ENCODE data around the gene RNF186.
"Not testable (repeated sequence)": the region's sequence is repeated elsewhere in the genome, so short reads cannot be mapped to it uniquely, and the experiment has no call there.

RNF186 gene

GRCh38 chr1:19824541-19824940 lies 9.5 kb upstream of the RNF186 start:
- no peak for DNase-seq (ENCODE audit: low read depth in 1 of 2, low spot score in 1 of 2)

GRCh38 chr1:19824036-19824435 lies 9.0 kb upstream of the RNF186 start:
- DNase-seq (ENCODE audit: low read depth in 1 of 2, low spot score in 1 of 2), result no peak

GRCh38 chr1:19819701-19820100 lies 4.6 kb upstream of the RNF186 start:
- no peak for DNase-seq (ENCODE audit: low read depth in 1 of 2, low spot score in 1 of 2)

- DNase-seq (ENCODE audit: low read depth in 1 of 2, low spot score in 1 of 2), result no peak
Measured at GRCh38 chr1:19818324-19818723, 3.2 kb upstream of the RNF186 start.

- DNase-seq (ENCODE audit: low read depth in 1 of 2, low spot score in 1 of 2), result no peak
Measured at GRCh38 chr1:19817160-19817559, 2.1 kb upstream of the RNF186 start.

- not testable (repeated sequence) for DNase-seq (ENCODE audit: low read depth in 1 of 2, low spot score in 1 of 2)
Measured at GRCh38 chr1:19816737-19817086, 1.6 kb upstream of the RNF186 start.

- DNase-seq (ENCODE audit: low read depth in 1 of 2, low spot score in 1 of 2), result no peak
Measured at GRCh38 chr1:19815801-19816736, 986 bp upstream of the RNF186 start.

- no peak for DNase-seq (ENCODE audit: low read depth in 1 of 2, low spot score in 1 of 2)
Measured at GRCh38 chr1:19814244-19814661, 830 bp downstream of the RNF186 start.

- DNase-seq (ENCODE audit: low read depth in 1 of 2, low spot score in 1 of 2), result no peak
Measured at GRCh38 chr1:19813643-19813960, 1.5 kb downstream of the RNF186 start.

GRCh38 chr1:19812875-19813642 lies 2.0 kb downstream of the RNF186 start:
- no peak for DNase-seq (ENCODE audit: low read depth in 1 of 2, low spot score in 1 of 2)

GRCh38 chr1:19811206-19811851 lies 3.8 kb downstream of the RNF186 start:
- DNase-seq (ENCODE audit: low read depth in 1 of 2, low spot score in 1 of 2), result peak in 1 of 2 donors; percentile 27

- DNase-seq (ENCODE audit: low read depth in 1 of 2, low spot score in 1 of 2), result no peak
Measured at GRCh38 chr1:19809044-19809750, 5.9 kb downstream of the RNF186 start.

GRCh38 chr1:19808351-19808750 lies 6.7 kb downstream of the RNF186 start:
- DNase-seq (ENCODE audit: low read depth in 1 of 2, low spot score in 1 of 2), result no peak

- no peak for DNase-seq (ENCODE audit: low read depth in 1 of 2, low spot score in 1 of 2)
Measured at GRCh38 chr1:19804831-19805251, 10.2 kb downstream of the RNF186 start.

- no peak for DNase-seq (ENCODE audit: low read depth in 1 of 2, low spot score in 1 of 2)
Measured at GRCh38 chr1:19802269-19802668, 12.8 kb downstream of the RNF186 start.

- peak; percentile 11 to 36 for DNase-seq (ENCODE audit: low read depth in 1 of 2, low spot score in 1 of 2)
Measured at GRCh38 chr1:19800076-19800804, 14.8 kb downstream of the RNF186 start.

- peak; percentile 35 to 39 for DNase-seq (ENCODE audit: low read depth in 1 of 2, low spot score in 1 of 2)
Measured at GRCh38 chr1:19799230-19800075, 15.6 kb downstream of the RNF186 start, which contains the start of gene TMCO4. Gene TMCO4, minus strand, starts transcription at chr1:19799916. Its CDS starts 19,158 bp downstream, at chr1:19780758.

- no peak for DNase-seq (ENCODE audit: low read depth in 1 of 2, low spot score in 1 of 2)
Measured at GRCh38 chr1:19798486-19799229, 16.4 kb downstream of the RNF186 start.

- DNase-seq (ENCODE audit: low read depth in 1 of 2, low spot score in 1 of 2), result no peak
Measured at GRCh38 chr1:19797827-19798226, 17.3 kb downstream of the RNF186 start.

Data from activated CD4-positive, alpha-beta T cell treated with anti-CD3 and anti-CD28 coated beads, Interleukin-2, amount 50 U/mL, for 24 hours (primary cell).